ENCODE measurements around the gene ADGRV1.

GRCh38 chr5:90873033-90873517 is 314.5 kb downstream of the ADGRV1 start:
- no peak for TF ChIP-seq GATA3 (IDR thresholded peaks at IDR 0.05; ENCODE audit: low read depth, low read length)
- no peak for TF ChIP-seq GATA2 (IDR thresholded peaks at IDR 0.05; ENCODE audit: low read depth, low read length)
